HG03460 (cell line): Measurements from ENCODE around the gene ARL6IP1.
"Not testable (repeated sequence)": the region's sequence is repeated elsewhere in the genome, so short reads cannot be mapped to it uniquely, and the experiment has no call there.

ENCODE experiments used
- ATAC-seq: cut with Tn5 transposase; IDR thresholded peaks from one replicate; pipeline ENCODE4 v1.9.1; 2021; ENCODE audit not compliant: unreplicated experiment

Gene ARL6IP1

GRCh38 chr16:18800293-18800692, 1.1 kb downstream of the ARL6IP1 start:
- no peak for ATAC-seq

- no peak for ATAC-seq
Observed at GRCh38 chr16:18799500-18799899, 1.8 kb downstream of the ARL6IP1 start.

GRCh38 chr16:18797746-18798145, 3.6 kb downstream of the ARL6IP1 start:
- ATAC-seq, result no peak

DNA sequence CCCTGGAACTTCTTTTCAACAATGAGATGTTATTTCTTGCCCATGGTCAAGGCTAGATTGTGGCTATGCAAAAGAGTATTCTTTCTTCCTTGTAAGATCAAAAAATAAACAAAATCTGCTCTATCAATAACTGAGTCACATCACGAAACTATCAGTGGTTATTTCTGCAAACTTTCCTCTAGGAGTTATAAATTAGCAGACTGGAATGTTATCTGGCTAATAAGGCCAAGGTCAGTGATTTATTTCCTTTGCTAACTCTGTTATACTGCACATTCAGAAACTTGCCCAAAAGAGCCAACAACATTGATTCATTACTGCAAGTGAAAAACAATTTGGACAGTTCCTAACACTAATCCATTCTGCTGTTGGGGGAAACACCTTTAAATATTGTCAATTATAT, 5.0 kb downstream of the ARL6IP1 start:
- ATAC-seq, result no peak

DNA sequence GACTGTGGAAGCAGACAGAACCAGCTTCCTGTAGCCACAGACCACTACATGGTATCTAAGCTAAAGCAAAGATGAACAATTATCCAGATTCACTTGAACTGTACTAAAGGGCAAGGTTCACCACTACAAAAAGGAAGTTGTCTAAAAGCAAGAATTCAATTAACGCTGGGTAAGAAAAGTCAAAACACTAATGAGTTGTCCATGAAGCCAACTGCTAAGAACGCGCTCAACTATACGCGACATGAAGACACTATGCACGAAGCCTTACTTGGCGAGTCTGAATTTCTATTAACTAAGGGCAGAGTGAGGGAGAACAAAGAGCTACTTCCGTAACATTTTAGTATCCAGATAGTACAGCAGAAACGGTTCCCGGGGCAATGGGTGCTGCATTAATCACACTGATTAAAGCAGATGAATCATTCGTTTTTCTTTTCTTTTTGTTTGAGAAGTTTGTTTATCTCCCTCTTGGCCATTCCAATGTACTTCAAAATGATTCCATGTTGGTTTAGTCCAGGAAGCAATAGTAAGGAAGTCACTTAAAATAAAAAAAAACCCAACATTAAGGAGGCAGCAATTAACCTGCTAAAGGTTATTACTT, 8.4 kb downstream of the ARL6IP1 start:
- no peak for ATAC-seq

DNA sequence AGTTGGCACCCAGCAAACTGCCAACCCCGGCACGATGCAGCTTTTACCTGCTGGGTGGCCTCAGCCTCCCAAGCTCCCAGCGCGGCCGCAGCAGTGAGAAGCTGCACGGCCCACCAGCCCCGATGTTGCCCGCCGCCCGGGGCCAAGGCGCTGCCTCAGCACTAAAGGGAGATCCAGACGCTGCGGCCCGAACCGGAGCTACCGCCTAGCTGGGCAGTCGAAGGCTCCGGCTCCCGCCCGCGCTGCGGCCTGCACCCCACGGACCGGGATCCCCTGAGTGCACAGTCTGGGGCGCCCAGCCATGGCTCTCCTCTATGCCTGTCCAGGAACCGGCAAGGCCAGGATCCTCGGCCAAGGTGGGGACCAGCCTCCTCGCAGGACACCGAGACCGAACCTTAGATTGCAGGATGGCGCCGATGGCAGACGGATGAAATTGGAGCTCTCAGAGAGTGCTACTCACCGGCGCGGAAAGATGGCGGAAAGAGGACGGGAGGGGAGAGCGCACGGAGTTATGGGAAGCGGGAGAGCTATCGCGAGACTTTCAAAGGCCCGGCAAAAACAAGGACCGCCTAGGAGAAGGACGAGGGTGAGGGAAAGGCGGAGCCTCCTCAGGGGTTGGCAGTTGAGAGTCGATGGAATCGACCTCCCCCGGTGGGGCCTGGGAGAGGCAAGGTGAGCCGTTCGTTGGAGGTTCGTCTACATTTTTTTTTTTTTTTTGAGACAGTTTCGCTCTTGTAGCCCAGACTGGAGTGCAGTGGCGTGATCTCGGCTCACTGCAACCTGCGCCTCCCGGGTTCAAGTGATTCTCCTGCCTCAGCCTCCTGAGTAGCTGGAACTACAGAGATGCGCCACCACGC, 11.3 kb downstream of the ARL6IP1 start, which contains the start of gene RPS15A:
TSS of gene RPS15A (minus strand) at position 485 of the 857 bp plus-strand sequence. CDS start 1,221 bp downstream, outside the sequence.
- ATAC-seq, result peak; percentile 87

DNA sequence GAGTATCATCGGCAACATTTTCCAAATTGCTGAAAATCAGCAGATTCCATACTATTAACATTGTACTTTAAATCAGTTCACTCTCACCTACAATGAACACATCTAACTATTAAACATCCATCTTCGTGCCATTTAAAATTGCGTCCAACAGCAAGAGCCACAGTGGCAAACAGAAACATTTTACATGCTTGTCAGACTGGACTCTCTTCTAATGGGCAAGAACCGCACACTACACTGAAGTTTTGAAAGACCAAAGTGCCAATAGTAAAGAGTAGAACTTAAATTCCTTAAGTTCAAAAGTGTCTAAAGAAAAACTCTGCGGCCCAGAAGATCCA, 11.9 kb downstream of the ARL6IP1 start:
- ATAC-seq, result no peak

- no peak for ATAC-seq
Observed at GRCh38 chr16:18788828-18789514, 12.4 kb downstream of the ARL6IP1 start.

- ATAC-seq, result no peak
Observed at GRCh38 chr16:18784917-18785623, 16.3 kb downstream of the ARL6IP1 start.

- no peak for ATAC-seq
Observed at GRCh38 chr16:18783430-18784341, 17.7 kb downstream of the ARL6IP1 start.

GRCh38 chr16:18782697-18783429, 18.5 kb downstream of the ARL6IP1 start:
- ATAC-seq, result no peak

DNA sequence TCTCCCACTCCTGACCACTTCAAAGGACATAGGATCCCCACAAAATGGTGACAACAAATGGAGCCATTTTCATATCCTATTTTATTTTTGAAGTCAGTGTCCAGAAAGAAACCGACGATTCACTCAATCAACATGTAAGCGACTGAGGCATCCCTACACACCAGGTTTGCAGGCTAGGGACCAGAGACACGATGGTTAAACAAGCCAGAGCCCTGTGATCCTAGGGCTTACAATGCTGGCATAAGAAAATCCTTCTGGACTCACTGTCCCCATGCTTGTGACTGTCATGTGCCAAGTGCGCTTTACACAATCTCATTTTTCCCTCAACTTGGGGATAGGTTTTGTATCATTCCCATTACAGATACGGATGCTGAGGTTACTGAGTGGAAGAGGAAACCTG, 20.1 kb downstream of the ARL6IP1 start:
- ATAC-seq, result not testable (repeated sequence)

DNA sequence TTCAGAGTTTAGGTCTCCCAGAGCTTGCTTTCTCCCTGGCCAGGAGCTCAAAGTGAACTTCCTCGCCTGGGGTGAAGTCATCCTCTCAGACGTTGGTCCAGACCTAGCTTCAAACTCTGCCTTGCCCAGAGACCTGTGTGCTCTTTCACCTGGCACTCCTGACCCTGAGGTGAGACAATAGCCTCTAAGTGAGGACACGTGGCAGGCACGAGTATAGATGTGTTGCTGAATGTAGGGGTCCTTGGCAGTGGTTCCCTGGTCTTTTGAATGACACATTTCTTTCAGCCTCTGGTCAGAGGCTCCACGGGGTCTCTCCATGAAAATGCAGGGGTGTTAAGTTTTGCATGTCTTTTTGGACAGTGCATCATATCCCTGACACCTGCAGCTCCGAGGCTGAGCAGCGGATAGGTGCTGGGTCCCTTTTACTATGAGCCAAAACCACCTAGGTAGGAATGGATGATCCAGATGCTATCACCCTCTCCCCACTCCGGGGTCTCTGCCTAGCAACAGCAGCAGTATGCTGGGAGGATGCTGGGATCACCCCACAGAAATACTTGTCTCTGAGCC, 20.8 kb downstream of the ARL6IP1 start:
- not testable (repeated sequence) for ATAC-seq

DNA sequence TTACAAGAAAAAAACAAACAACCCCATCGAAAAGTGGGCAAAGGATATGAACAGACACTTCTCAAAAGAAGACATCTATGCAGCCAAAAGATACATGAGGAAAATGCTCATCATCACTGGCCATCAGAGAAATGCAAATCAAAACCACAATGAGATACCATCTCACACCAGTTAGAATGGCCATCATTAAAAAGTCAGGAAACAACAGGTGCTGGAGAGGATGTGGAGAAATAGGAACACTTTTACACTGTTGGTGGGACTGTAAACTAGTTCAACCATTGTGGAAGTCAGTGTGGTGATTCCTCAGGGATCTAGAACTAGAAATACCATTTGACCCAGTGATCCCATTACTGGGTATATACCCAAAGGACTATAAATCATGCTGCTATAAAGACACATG, 23.7 kb downstream of the ARL6IP1 start:
- ATAC-seq, result not testable (repeated sequence)

- ATAC-seq, result not testable (repeated sequence)
Observed at GRCh38 chr16:18776334-18776733, 25.0 kb downstream of the ARL6IP1 start.

DNA sequence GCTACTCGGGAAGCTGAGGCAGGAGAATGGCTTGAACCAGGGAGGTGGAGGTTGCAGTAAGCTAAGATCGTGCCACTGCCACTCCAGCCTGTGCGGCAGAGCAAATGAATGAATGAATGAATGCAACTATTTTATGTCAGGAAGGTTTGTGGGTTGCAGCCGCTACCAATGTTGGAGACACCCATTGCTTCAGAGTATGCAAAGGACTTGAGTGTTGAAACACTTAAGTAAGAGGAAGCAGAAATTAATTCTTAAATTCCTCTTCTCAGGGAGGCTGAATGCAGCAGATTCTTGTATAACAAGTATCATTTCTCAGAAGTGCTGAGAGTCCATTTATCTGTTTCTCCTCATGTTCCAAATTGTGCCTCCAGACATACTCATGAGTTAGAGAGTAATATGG, 26.7 kb downstream of the ARL6IP1 start:
- not testable (repeated sequence) for ATAC-seq

DNA sequence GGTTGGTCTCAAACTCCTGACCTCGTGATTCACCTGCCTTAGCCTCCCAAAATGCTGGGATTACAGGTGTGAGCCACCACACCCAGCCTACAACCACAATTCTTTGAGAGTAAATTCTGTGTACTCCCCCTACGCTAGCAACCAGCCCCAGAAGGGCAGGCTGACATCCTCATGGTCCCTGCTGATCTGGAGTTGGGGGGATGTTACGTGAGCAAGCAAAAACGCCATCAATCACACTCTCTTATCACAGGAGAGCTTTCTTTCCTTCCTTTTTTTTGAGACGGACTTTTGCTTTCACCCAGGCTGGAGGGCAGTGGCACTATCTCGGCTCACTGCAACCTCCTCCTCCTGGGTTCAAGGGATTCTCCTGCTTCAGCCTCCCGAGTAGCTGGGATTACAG, 29.2 kb downstream of the ARL6IP1 start:
- ATAC-seq, result not testable (repeated sequence)

- not testable (repeated sequence) for ATAC-seq
Observed at GRCh38 chr16:18770336-18770962, 30.9 kb downstream of the ARL6IP1 start.

DNA sequence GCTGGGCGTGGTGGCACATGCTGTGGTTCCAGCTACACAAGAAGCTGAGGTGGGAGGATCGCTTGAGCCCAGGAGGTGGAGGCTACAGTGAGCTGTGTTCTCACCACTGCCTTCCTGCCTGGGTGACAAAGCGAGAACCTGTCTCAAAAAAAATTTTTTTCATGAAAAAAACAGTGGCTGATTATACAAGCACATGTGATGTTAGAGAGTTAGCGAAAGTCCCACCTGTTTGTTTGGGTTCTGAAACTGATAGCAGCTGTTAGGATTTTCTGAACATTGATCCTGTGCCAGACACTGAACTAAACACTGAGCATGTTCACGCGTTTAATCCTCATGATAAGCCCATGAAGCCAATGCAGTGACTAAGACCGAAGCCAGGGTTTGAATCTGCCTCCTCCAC, 34.1 kb downstream of the ARL6IP1 start:
- not testable (repeated sequence) for ATAC-seq
